Measurements from ENCODE around the gene POU2F3. TPM values are rescaled to one million over a fixed set of nuclear protein-coding genes. Genes with fewer than 3 reads are reported as not detected.
A peak's percentile ranks its signal among the peaks of the same experiment; 100 is the strongest.

POU2F3 gene
- total RNA-seq, 2 donors from 2014 or later: 0.77 to 1.5 TPM

GRCh38 chr11:120343429-120343828, 103.5 kb downstream of the POU2F3 start:
- Histone ChIP-seq H3K27me3 (no peaks in the 10 kb centered on the region), H3K9ac (ENCODE audit: low read depth in 2 of 2, low read length in 2 of 2) (no peak overlapping the region), H3K27ac (no peak overlapping the region), H3K4me3 (no peak overlapping the region), H3K4me1 (peaks cover 14% of the 10 kb centered on the region), H3K9me3 (no peaks in the 10 kb centered on the region), H3K36me3 (no peaks in the 10 kb centered on the region)
- TF ChIP-seq CTCF (IDR thresholded peaks at IDR 0.05): no peak
- no peak for DNase-seq
- intact Hi-C loops (cut with DNase I): no loop called here

- H3K9me3 ChIP-seq: no peaks in the 10 kb centered on the region
- peaks cover 14% of the 10 kb centered on the region for H3K4me1 ChIP-seq
- peak; percentile 51 for DNase-seq
- no peaks in the 10 kb centered on the region for H3K36me3 ChIP-seq
- intact Hi-C loops (cut with DNase I): no loop called here
- no peak overlapping the region for H3K9ac ChIP-seq (ENCODE audit: low read depth in 2 of 2, low read length in 2 of 2)
- TF ChIP-seq CTCF (IDR thresholded peaks at IDR 0.05): no peak
- no peak overlapping the region for H3K27ac ChIP-seq
- no peak overlapping the region for H3K4me3 ChIP-seq
- H3K27me3 ChIP-seq: no peaks in the 10 kb centered on the region
These were observed 104.5 kb downstream of the POU2F3 start for GRCh38 chr11:120344302-120345004.

- H3K9ac ChIP-seq (ENCODE audit: low read depth in 2 of 2, low read length in 2 of 2): no peak overlapping the region
- no peaks in the 10 kb centered on the region for H3K9me3 ChIP-seq
- peaks cover 10% of the 10 kb centered on the region for H3K4me1 ChIP-seq
- no peak overlapping the region for H3K27ac ChIP-seq
- no peak for TF ChIP-seq CTCF (IDR thresholded peaks at IDR 0.05)
- no peaks in the 10 kb centered on the region for H3K27me3 ChIP-seq
- no peak overlapping the region for H3K4me3 ChIP-seq
- H3K36me3 ChIP-seq: no peaks in the 10 kb centered on the region
- DNase-seq: no peak
- intact Hi-C loops (cut with DNase I): no loop called here
These were observed 106.3 kb downstream of the POU2F3 start for GRCh38 chr11:120346233-120346632.

- no peaks in the 10 kb centered on the region for H3K27me3 ChIP-seq
- peaks cover 7% of the 10 kb centered on the region for H3K4me1 ChIP-seq
- no peak for DNase-seq
- no peak overlapping the region for H3K27ac ChIP-seq
- H3K9me3 ChIP-seq: no peaks in the 10 kb centered on the region
- no peaks in the 10 kb centered on the region for H3K36me3 ChIP-seq
- no peak overlapping the region for H3K9ac ChIP-seq (ENCODE audit: low read depth in 2 of 2, low read length in 2 of 2)
- no peak for TF ChIP-seq CTCF (IDR thresholded peaks at IDR 0.05)
- intact Hi-C loops (cut with DNase I): no loop called here
- H3K4me3 ChIP-seq: no peak overlapping the region
These were observed 110.7 kb downstream of the POU2F3 start for GRCh38 chr11:120350637-120351036.

- H3K9ac ChIP-seq (ENCODE audit: low read depth in 2 of 2, low read length in 2 of 2): no peak overlapping the region
- no peaks in the 10 kb centered on the region for H3K9me3 ChIP-seq
- TF ChIP-seq CTCF (IDR thresholded peaks at IDR 0.05): no peak
- no peak overlapping the region for H3K4me3 ChIP-seq
- no peaks in the 10 kb centered on the region for H3K27me3 ChIP-seq
- H3K27ac ChIP-seq: no peak overlapping the region
- H3K36me3 ChIP-seq: no peaks in the 10 kb centered on the region
- peaks cover 7% of the 10 kb centered on the region for H3K4me1 ChIP-seq
- DNase-seq: peak; percentile 40
- intact Hi-C loops (cut with DNase I): no loop called here
These were observed 112.5 kb downstream of the POU2F3 start for GRCh38 chr11:120352405-120352804.
